ENCODE results near the gene KCNJ18.
"Not testable (repeated sequence)": the region's sequence is repeated elsewhere in the genome, so short reads cannot be mapped to it uniquely, and the experiment has no call there.

The KCNJ18 gene

DNA sequence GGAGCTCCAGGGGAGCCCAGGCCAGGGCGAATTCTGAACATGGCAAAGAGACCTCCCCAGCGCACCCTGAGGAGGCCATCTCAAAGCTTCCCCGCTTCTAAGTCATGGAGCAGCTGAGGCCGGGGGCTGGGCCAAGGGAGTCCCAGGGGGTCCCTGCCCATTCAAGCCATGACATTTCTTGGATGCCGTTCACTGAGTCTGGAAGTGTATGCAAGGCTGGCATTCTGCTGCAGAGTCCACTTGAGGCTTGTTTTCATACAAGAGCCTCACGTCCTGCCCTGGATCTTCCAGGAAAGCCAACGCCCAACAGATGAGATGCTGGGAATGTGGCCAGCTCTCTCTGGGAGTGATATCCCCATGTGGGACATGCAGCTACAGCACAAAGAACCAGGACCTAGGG, 48.5 kb downstream of the KCNJ18 start:
- DNase-seq (ENCODE audit: low spot score); H3K27ac ChIP-seq; H3K4me3 ChIP-seq: not testable (repeated sequence)

DNA sequence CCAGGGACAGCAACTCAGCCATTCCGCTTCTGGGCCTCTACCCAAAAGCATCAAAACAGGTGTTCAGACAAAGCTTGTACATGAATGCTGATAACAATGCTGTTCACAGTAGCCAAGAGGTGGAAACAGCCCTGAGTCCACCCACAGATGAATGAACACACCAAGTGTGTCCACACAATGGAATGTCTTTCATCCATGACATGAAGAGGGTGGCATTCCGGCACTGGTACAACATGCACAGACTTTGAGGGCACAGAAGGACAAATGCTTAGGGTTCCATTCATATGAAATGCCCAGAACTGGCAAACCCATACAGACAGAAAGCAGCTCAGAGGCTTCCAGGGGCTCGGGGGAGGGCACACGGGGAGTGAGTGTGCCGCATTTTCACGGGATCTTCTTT, 49.2 kb downstream of the KCNJ18 start:
- H3K4me3 ChIP-seq; DNase-seq (ENCODE audit: low spot score); H3K27ac ChIP-seq: not testable (repeated sequence)

- no peak overlapping the region for H3K4me3 ChIP-seq
- TF ChIP-seq CTCF (IDR thresholded peaks at IDR 0.05): no peak
- DNase-seq (ENCODE audit: low spot score): no peak
- H3K27ac ChIP-seq: no peak overlapping the region
These were observed 50.0 kb downstream of the KCNJ18 start for GRCh38 chr17:21742326-21742725.

DNA sequence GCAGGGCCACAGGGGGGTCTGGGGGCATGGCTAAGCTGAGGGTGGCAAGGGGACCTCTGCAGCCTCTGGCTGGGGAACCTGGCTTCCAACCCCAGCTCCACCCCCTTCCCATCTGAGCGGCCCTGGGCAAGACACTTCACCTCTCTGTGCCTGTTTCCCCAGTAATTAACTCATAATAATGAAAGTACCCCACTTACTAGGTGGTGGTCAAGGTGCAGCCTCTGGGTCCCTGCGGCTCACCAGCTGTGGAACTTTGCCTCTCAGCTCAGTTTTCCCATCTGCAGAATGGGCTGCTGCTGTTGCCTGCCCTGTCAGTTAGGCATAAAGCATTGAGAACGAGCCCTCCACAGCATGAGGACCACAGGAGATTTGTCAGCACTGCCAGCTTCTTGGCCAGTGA, 51.8 kb downstream of the KCNJ18 start:
- H3K27ac ChIP-seq; DNase-seq (ENCODE audit: low spot score); H3K4me3 ChIP-seq: not testable (repeated sequence)

- not testable (repeated sequence) for H3K27ac ChIP-seq; H3K4me3 ChIP-seq; DNase-seq (ENCODE audit: low spot score)
These were observed 52.3 kb downstream of the KCNJ18 start for GRCh38 chr17:21744621-21745020.

- not testable (repeated sequence) for H3K4me3 ChIP-seq
These were observed 53.2 kb downstream of the KCNJ18 start for GRCh38 chr17:21745385-21746054.

DNA sequence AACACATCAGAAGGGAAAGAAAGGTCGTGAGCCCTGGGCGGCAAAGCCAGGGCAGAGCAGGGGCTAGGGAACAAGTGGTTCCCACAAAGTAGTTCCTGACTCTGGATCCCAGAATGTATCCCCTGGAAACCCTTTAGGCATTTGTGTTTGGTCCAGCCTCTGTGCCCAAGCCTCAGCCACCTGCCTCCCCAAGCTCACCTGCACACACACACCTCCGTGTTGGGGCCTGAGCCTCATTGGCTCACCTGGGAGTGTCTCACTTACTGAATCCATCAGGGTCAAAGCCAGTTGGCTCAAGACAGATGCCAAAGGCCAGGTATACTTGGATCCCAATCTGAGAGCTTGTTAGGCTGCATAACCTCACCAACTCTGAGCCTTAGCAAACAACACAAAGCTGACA, 54.1 kb downstream of the KCNJ18 start:
- H3K4me3 ChIP-seq; H3K27ac ChIP-seq; DNase-seq (ENCODE audit: low spot score): not testable (repeated sequence)

More at GRCh38 chr17:21745385-21746054, 53.2 kb downstream of the KCNJ18 start:
- DNase-seq (ENCODE audit: low spot score); H3K27ac ChIP-seq: not testable (repeated sequence)

DNA sequence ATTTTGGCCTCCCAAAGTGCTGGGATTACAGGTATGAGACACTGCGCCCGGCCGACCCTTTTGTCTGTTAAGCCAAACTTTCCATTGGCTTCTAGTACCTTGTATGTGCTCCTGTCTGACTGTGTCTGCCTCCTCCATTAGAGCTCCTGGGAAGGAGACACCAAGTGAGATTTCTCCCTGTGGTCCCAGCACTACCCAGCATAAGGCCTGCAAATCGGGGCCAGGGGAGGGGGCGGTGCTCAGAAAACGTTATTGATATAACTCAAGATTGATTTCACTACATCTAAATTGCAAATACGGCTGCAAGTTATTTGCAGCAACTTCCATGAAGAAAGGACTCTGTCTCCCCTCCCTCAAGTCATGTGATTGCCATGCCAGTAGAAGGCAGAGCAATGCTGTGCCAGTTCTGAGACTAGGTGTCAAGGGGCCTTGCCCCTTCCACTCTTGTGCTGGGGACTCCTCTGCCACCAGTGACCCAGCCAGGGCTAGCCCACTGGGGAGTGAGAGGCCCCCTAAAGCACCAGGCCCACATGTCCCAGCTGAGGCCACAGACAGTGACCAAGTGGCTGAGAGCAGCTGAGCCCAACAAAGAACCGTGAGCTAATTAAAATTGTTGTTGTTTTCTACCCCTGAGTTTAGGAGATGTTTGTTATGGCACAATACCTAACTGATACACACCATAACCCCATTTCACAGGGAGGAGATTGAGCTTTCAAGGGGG, 55.0 kb downstream of the KCNJ18 start:
- H3K27ac ChIP-seq; DNase-seq (ENCODE audit: low spot score); H3K4me3 ChIP-seq: not testable (repeated sequence)

GRCh38 chr17:21748686-21749085, 56.4 kb downstream of the KCNJ18 start:
- H3K4me3 ChIP-seq, H3K27ac ChIP-seq: not testable (repeated sequence)
- peak; percentile 59 for DNase-seq (ENCODE audit: low spot score)

DNA sequence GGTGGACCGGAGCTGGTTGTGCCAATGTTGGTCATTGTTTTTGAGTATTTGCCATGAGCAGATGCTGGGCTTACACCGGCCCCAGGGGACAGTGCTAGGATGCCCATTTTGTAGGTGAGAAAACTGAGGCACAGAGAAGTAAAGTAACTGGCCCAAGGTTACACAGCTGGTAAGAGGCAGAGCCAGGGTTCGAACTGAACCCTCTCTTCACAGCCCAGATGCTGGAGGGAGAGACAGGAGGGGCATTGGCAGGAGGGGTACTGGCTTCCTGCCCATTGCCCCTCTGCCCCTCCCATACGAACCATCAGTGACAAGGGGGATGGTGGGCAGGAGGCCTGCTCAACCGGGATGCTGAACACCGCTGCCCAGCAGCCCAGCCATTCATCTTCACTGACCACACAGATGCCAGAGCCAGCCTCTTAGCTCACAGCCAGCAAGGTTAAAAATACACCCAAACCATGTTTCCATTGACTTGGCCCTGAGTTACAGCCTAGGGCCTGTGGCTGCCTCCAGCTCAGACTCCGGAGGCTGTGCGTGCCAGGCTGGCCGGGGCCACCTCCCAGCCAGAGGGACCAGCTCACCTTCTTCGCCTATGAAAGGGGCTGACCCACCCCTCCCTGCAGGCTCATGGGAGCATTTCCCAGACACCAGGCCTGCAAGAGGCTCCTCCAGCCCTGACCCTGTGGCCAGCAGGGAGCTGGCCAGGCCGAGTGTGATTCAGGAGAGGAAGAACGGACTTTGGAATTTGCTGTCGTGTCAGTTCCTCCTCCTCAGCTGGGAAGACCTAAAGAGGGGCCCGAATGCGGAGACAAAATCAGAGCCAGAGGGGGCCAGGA, 57.6 kb downstream of the KCNJ18 start:
- not testable (repeated sequence) for H3K27ac ChIP-seq, H3K4me3 ChIP-seq
- peak; percentile 41 for DNase-seq (ENCODE audit: low spot score)

- not testable (repeated sequence) for H3K4me3 ChIP-seq
These were observed 58.8 kb downstream of the KCNJ18 start for GRCh38 chr17:21751111-21751510.

More at GRCh38 chr17:21751111-21751510, 58.8 kb downstream of the KCNJ18 start:
- DNase-seq (ENCODE audit: low spot score); H3K27ac ChIP-seq: not testable (repeated sequence)

Data from coronary artery (tissue), 2 donors.